ENCODE results near the gene POU6F2.
"Not testable (repeated sequence)": the region's sequence is repeated elsewhere in the genome, so short reads cannot be mapped to it uniquely, and the experiment has no call there.

Gene POU6F2

GRCh38 chr7:39321909-39322498, 344.3 kb downstream of the POU6F2 start:
- no peak for DNase-seq (ENCODE audit: extremely low spot score, insufficient read length, low read depth)
- peak; percentile 92 for FAIRE-seq

GRCh38 chr7:39324139-39324760, 346.5 kb downstream of the POU6F2 start:
- no peak for DNase-seq (ENCODE audit: extremely low spot score, insufficient read length, low read depth)
- peak; percentile 5 for FAIRE-seq

DNA sequence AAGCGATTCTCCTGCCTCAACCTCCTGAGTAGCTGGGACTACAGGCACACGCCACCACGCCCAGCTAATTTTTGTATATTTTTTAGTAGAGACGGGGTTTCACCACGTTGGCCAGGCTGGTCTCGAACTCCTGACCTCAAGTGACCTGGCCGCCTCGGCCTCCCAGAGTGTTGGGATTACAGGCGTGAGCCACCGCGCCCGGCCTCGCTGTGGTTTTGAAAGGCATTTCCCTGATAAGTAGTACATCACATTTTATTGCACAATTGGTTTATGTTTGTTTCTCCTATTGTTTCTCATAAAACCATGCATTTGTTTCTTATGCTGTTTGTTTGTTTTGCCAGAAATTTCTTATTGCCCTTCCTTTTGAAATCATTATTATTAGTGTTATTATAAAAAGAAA, 353.9 kb downstream of the POU6F2 start:
- not testable (repeated sequence) for FAIRE-seq; DNase-seq (ENCODE audit: extremely low spot score, insufficient read length, low read depth)

DNA sequence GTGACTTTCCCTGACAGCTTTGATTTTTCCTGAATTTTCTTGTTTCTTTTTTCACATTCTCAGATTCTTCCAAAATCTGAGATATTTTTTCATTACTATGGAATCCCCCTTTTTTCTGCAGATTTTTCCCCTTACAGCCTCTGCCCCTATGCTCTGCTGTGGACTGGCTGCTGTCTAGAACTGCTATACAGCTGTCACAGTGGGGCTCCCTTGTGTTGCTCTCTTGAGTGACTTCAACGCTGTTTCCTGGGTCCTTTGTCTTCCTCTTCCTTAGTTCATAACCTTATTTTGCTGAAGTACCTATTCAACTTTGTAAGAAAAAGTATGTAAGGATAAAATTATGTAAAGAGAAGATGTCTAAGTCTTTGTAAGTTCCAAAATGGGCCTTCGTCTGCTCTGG, 354.4 kb downstream of the POU6F2 start:
- DNase-seq (ENCODE audit: extremely low spot score, insufficient read length, low read depth), result no peak
- FAIRE-seq, result no peak

DNA sequence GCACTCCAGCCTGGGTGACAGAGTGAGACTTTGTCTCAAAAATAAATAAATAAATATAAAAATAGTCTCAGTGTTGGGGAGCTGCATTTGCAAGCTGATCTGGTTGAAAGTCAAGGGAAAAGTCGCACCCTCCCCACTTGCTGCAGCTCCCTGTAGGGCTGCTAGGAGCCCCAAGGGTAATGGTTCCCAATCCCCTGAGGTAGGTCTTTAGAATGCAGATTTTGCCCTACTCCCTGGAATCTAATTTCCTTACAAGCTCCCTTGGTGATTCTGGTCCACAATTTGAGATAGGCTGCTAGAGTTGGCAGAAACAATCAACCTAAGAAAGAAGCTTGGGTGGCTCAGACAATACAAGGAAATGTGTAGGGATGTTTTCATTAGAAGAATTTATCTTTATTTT, 356.0 kb downstream of the POU6F2 start:
- FAIRE-seq, result no peak
- DNase-seq (ENCODE audit: extremely low spot score, insufficient read length, low read depth), result no peak

- DNase-seq (ENCODE audit: extremely low spot score, insufficient read length, low read depth) (no peak), FAIRE-seq (no peak)
These were observed 358.7 kb downstream of the POU6F2 start for GRCh38 chr7:39336442-39336841.

GRCh38 chr7:39338716-39339115, 361.0 kb downstream of the POU6F2 start:
- DNase-seq (ENCODE audit: extremely low spot score, insufficient read length, low read depth) (no peak), FAIRE-seq (no peak)

DNA sequence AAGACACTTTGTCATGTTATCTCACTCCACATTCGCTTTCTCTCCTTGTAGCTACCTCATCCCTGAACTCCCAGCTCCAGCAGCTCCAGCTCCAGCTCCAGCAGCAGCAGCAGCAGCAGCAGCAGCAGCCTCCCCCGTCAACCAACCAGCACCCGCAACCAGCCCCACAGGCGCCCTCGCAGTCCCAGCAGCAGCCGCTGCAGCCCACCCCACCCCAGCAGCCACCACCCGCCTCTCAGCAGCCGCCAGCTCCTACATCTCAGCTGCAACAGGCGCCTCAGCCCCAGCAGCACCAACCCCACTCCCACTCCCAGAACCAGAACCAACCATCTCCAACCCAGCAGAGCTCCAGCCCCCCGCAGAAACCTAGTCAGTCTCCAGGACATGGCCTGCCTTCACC, 361.9 kb downstream of the POU6F2 start:
- no peak for FAIRE-seq

DNA sequence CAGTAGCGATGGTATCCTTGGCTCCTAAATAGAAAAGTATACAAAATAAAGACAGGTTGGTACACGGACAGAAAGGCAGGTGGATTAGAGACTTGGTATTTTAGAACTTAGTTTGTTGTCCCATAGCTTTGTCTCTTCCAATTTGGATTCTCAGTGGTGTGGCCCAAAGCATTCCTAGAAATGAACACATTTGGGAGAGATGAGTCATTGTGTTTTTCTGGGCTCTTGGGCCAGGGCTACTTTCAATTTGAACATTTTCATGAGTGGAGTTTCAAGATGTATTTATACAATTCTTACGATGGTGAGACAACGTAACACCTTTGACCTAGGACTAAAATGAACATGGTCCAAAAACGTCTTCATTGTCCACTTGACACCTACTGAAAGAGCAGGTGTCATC, 363.4 kb downstream of the POU6F2 start:
- DNase-seq (ENCODE audit: extremely low spot score, insufficient read length, low read depth) (no peak), FAIRE-seq (peak; percentile 46)

More for the DNA sequence above, 361.9 kb downstream of the POU6F2 start:
- DNase-seq (ENCODE audit: extremely low spot score, insufficient read length, low read depth), result no peak

- FAIRE-seq, result no peak
- DNase-seq (ENCODE audit: extremely low spot score, insufficient read length, low read depth), result no peak
These were observed 365.1 kb downstream of the POU6F2 start for GRCh38 chr7:39342763-39343162.

DNA sequence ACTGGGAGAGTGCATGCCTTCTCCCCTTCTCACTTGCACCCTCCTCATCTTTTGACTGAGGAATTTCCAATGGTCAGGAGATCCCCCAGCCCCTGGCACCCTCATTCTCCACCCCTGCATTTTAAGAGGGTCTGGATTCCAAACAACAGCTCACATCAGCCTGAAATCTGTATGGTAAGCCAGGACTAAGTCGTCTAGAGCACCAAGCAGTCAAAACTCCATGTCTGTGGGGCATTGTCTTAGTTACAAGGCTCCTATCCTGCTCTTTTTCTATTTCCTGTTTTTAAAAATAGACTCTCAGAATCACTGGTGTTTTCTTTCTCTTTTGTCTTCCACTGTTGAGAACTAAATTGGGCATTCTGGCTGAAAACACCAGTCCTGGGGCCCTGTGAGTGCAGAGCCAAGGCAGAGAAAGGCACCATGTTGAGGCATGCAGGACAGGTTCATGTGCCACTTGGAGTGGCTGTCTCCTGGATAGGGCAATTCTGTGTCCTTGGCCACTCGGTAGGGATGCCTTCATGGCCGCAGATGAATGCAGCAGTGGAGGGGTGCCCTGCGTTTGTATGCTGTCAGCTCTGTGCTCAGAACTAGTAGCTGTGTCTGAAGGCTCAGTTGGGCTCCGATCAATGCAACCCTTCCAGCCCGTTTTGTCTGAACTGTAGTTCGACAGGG, 371.9 kb downstream of the POU6F2 start:
- FAIRE-seq (peak; percentile 44), DNase-seq (ENCODE audit: extremely low spot score, insufficient read length, low read depth) (no peak)

DNA sequence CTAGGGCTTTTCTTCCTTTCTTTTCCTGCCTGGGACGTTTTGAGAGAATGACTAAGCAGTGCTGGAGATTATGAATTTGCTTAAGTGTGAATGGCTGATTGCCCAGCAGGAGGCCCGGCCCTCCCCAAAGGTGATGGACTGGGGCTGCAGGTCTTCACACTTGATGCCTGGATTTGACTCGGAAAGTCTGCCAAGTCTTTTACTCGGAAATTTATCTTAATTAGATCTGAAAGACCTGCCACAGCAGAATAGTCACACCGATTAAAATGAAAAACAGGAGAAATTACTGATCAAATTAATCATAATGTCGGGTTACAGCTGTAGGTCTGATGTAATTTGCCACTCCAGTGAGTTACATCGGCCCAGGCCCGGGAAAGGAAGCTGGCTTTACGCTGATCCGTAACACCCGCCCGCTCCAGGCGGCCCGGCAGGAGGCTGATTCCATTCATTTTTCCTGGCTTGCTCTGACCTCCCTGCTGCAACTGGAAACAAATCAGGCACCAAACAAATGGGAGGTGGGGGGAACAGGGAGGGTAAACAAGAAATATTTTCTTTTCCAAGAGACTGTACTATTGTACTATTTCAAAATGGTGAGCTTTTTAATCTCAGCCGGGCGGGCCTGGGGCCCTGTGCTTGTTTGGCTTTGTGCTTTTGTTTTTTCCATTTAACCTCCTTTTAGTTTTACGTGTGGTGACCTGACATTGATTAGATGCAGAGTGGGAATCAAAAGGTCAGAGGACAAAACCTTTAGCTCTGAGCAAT, 376.1 kb downstream of the POU6F2 start:
- no peak for DNase-seq (ENCODE audit: extremely low spot score, insufficient read length, low read depth)
- FAIRE-seq, result no peak

GRCh38 chr7:39355664-39356063, 378.0 kb downstream of the POU6F2 start:
- FAIRE-seq, result peak; percentile 76
- DNase-seq (ENCODE audit: extremely low spot score, insufficient read length, low read depth), result no peak

GRCh38 chr7:39356172-39356925, 378.6 kb downstream of the POU6F2 start:
- FAIRE-seq, result no peak
- no peak for DNase-seq (ENCODE audit: extremely low spot score, insufficient read length, low read depth)

DNA sequence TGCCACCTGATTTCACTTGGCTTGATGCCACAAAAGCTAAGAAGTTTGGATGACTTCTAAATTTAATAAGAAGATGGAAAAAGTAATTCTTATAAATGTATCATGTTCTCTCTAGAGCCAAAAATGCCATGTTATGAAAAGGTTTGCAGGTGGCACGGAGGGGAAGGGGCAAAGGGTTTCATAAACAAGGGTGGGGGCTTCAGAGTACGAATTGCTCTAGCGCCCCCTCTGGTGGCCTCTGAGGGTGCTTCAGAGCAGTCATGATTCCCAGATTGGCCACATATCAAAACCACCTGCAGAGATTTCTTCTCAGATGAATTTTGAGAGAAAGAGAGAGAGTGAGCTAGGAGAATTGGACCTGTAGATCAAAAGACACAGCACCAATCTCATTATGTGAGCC, 379.9 kb downstream of the POU6F2 start:
- no peak for DNase-seq (ENCODE audit: extremely low spot score, insufficient read length, low read depth)
- no peak for FAIRE-seq

DNA sequence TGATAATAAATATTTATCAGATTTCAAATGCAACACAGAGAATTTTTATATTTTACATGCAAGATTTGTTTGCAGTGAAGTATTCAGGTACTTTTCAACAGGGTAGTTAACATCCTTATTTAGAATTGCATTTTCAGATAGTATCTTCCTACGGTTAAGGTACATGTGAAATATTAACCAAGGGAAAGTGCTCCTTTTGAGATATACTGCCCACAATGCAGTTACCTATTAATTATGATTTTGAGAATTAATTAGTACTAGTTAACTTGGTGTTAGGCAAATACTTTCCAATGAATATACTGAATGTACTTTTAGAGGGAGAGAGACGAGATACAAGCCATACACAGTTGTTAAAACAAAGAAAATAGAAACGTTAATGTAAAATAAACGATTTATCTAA, 382.3 kb downstream of the POU6F2 start:
- FAIRE-seq, result peak; percentile 80
- DNase-seq (ENCODE audit: extremely low spot score, insufficient read length, low read depth), result no peak

DNA sequence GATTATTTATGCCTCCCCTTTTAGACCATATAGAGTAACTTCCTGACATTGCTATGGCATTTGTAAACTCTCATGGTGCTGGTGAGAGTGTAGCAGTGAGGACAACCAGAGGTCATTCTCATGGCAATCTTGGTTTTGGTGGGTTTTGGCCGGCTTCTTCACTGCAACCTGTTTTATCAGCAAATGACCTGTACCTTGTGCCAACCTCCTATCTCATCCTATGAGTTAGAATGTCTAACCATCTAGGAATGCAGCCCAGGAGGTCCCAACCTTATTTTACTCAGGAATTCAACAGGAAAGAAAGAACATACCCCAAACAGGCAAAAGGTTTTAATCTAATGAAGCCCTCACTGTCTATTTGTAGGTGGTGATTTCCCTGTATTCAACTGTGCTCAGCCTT, 383.1 kb downstream of the POU6F2 start:
- FAIRE-seq (no peak), DNase-seq (ENCODE audit: extremely low spot score, insufficient read length, low read depth) (no peak)

- DNase-seq (ENCODE audit: extremely low spot score, insufficient read length, low read depth) (no peak), FAIRE-seq (no peak)
These were observed 388.1 kb downstream of the POU6F2 start for GRCh38 chr7:39365751-39366295.

DNA sequence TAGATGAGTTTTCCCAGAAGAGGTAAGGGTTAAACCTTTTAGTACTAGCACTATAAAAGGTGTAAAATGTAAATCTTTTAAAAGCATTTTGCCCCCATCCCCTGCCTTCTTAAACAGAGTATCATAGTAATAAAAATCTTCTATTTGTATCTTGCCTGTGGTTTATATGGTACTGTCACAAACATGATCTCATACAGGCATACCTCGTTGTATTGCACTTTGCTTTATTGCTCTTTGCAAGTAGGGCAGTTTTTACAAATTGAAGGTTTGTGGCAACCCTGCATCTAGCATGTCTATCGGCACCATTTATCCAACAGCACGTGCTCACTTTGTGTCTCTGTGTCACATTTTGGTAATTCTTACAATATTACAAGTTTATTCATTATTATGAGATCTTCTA, 389.7 kb downstream of the POU6F2 start:
- FAIRE-seq (no peak), DNase-seq (ENCODE audit: extremely low spot score, insufficient read length, low read depth) (no peak)

DNA sequence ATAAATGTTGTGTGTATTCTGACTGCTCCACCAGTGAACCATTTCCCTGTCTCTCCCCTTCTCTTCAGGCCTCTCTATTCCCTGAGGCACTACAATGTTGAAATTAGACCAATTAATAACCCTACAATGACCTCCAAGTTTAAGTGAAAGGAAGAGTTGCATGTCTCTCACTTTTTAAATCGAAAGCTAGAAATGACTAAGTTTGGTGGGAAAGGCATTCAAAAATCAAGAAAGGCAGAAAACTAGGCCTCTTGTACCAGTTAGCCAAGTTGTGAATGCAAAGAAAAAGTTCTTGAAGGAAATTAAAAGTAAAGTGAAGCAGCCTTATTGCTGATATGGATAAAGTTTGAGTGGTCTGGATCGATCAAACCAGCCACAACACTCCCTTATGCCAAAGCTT, 390.2 kb downstream of the POU6F2 start:
- DNase-seq (ENCODE audit: extremely low spot score, insufficient read length, low read depth), result no peak
- peak; percentile 70 for FAIRE-seq

Data from GM18507 (cell line).